CD4-positive, alpha-beta T cell (primary cell): ENCODE data around the gene PTPN3. TPM values are rescaled to one million over a fixed set of nuclear protein-coding genes. Genes with fewer than 3 reads are reported as not detected.
A peak's percentile ranks its signal among the peaks of the same experiment; 100 is the strongest.

Experiments used
- ATAC-seq: fragments of 200-7000 bp; cut with Tn5 transposase; one replicate; pipeline ENCODE4 v1.10.0; 2022; ENCODE audit warnings: mild to moderate bottlenecking; ENCODE audit not compliant: poor library complexity
- CTCF ChIA-PET: fragments of 350-600 bp; sonication (Branson Sonifier 250); formaldehyde crosslinking; loops from one replicate; lab custom pipeline; 2021; ENCODE audit warnings: antibody characterized with exemption, inconsistent platforms; lab: Charles Lee
- POLR2A ChIA-PET: fragments of 350-600 bp; sonication (Branson Sonifier 250); formaldehyde crosslinking; loops from one replicate; lab custom pipeline; 2021; ENCODE audit warnings: antibody characterized with exemption, inconsistent platforms; lab: Charles Lee
- DNase-seq, 14 experiments: peaks; one replicate each; pipeline ENCODE4 v3.0.0-alpha.2; 2013 to 2020; ENCODE audit warnings: mixed read lengths in 2 of 14
- H3K27ac ChIP-seq, 2 donors: one replicate each; pipeline versions ENCODE4 v1.5.1 to v1.7.0; 2013; ENCODE audit warnings: low read length in 2 of 2, low read depth in 1 of 2, mild to moderate bottlenecking in 1 of 2
- H3K27me3 ChIP-seq, 2 experiments: 1 replicate in 1 of 2; 2 replicates in 1 of 2; pipeline versions ENCODE4 v1.6.1 to v1.7.0; 2013; ENCODE audit warnings: low read length in 2 of 2, control low read depth in 1 of 2, mild to moderate bottlenecking in 1 of 2, moderate library complexity in 1 of 2; ENCODE audit not compliant: insufficient read depth in 2 of 2, control insufficient read depth in 1 of 2
- H3K36me3 ChIP-seq: one replicate; pipeline ENCODE4 v1.6.1; 2013; ENCODE audit warnings: low read length, control low read depth; ENCODE audit not compliant: insufficient read depth
- H3K4me1 ChIP-seq: one replicate; pipeline ENCODE4 v1.6.1; 2013; ENCODE audit warnings: low read length, control low read depth; ENCODE audit not compliant: insufficient read depth
- H3K4me3 ChIP-seq: one replicate; pipeline ENCODE4 v1.5.1; 2013; ENCODE audit warnings: mild to moderate bottlenecking, low read length, moderate library complexity
- H3K9me3 ChIP-seq, 2 experiments: 1 replicate in 1 of 2; 2 replicates in 1 of 2; pipeline versions ENCODE4 v1.6.1 to v1.7.0; 2013; ENCODE audit warnings: low read length in 2 of 2, mild to moderate bottlenecking in 2 of 2, control low read depth in 1 of 2, moderate library complexity in 1 of 2; ENCODE audit not compliant: control insufficient read depth in 1 of 2, insufficient read depth in 1 of 2
- H3K27ac Mint-ChIP-seq: one replicate; pipeline ENCODE4 v1.8.0; 2020; ENCODE audit warnings: mixed read lengths
- H3K27me3 Mint-ChIP-seq: one replicate; pipeline ENCODE4 v1.8.0; 2021; ENCODE audit warnings: mixed read lengths
- H3K36me3 Mint-ChIP-seq: one replicate; pipeline ENCODE4 v1.8.0; 2021; ENCODE audit warnings: low read depth, mixed read lengths
- H3K4me1 Mint-ChIP-seq: one replicate; pipeline ENCODE4 v1.8.0; 2021; ENCODE audit warnings: low read depth, mixed read lengths
- H3K4me3 Mint-ChIP-seq: one replicate; pipeline ENCODE4 v1.8.0; 2020; ENCODE audit warnings: mild to moderate bottlenecking, mixed read lengths
- H3K9me3 Mint-ChIP-seq: one replicate; pipeline ENCODE4 v1.8.0; 2020; ENCODE audit warnings: mixed read lengths
- CTCF ChIP-seq: fragments of 200-600 bp; IDR thresholded peaks from one replicate; pipeline ENCODE4 v1.8.0; 2022; ENCODE audit warnings: antibody characterized with exemption, mild to moderate bottlenecking
- intact Hi-C, 2 experiments: fragments of 100-400 bp; cut with DNase I in 1 of 2; cut with micrococcal nuclease in 1 of 2; formaldehyde crosslinking; loops; one replicate each; pipeline versions ENCODE4 v1.15.1 to v1.9.0; 2023 to 2025; cut with DNase I, micrococcal nuclease
- total RNA-seq, 174 experiments: library from RNA in 2 of 174; stranded (reverse) in 2 of 174; gene quantifications; one replicate each; pipeline ENCODE4 v1.2.3 and lab custom pipeline; 2021 to 2026

The PTPN3 gene
- total RNA-seq, 2 experiments from 2014 or later, result not detected

- no peak overlapping the region for H3K4me3 ChIP-seq
- H3K9me3 Mint-ChIP-seq, result no peaks in the 10 kb centered on the region
- ChIA-PET POLR2A (no interaction called here), CTCF (no interaction called here)
- H3K4me3 Mint-ChIP-seq, result no peak overlapping the region
- ATAC-seq (no peak), DNase-seq (peak in 4 of 14 experiments; percentile 5 to 25 (median 16))
- no peak overlapping the region for H3K27ac Mint-ChIP-seq
- no peaks in the 10 kb centered on the region for H3K4me1 Mint-ChIP-seq
- no peaks in the 10 kb centered on the region for H3K9me3 ChIP-seq
- H3K4me1 ChIP-seq, result no peaks in the 10 kb centered on the region
- peak; percentile 53 for TF ChIP-seq CTCF
- no peaks in the 10 kb centered on the region for H3K36me3 ChIP-seq
- intact Hi-C loops, result no loop called here
- H3K27ac ChIP-seq, result no peak overlapping the region
- H3K27me3 ChIP-seq, result peaks cover 0 to 2% of the 10 kb centered on the region in 2 experiments
- H3K27me3 Mint-ChIP-seq, result peaks cover 14% of the 10 kb centered on the region
- H3K36me3 Mint-ChIP-seq, result no peaks in the 10 kb centered on the region
Observed at GRCh38 chr9:109520475-109521132, 22.5 kb upstream of the PTPN3 start.

- no peaks in the 10 kb centered on the region for H3K9me3 ChIP-seq
- ChIA-PET POLR2A (no interaction called here), CTCF (interaction anchor here (0.7 kb wide), 1 partner anchor 31 kb away, joined by 3 read pairs; no protein-coding TSS in a partner anchor)
- peaks cover 0 to 2% of the 10 kb centered on the region in 2 experiments for H3K27me3 ChIP-seq
- H3K27ac ChIP-seq, result no peak overlapping the region
- no peaks in the 10 kb centered on the region for H3K36me3 Mint-ChIP-seq
- H3K4me1 Mint-ChIP-seq, result no peaks in the 10 kb centered on the region
- H3K9me3 Mint-ChIP-seq, result no peaks in the 10 kb centered on the region
- no peak overlapping the region for H3K4me3 Mint-ChIP-seq
- no peak for DNase-seq
- H3K36me3 ChIP-seq, result no peaks in the 10 kb centered on the region
- peaks cover 18% of the 10 kb centered on the region for H3K27me3 Mint-ChIP-seq
- no peak for TF ChIP-seq CTCF
- no peaks in the 10 kb centered on the region for H3K4me1 ChIP-seq
- H3K4me3 ChIP-seq, result no peak overlapping the region
- no peak for ATAC-seq
- no peak overlapping the region for H3K27ac Mint-ChIP-seq
- intact Hi-C loops, result no loop called here
Observed at GRCh38 chr9:109519366-109519765, 21.3 kb upstream of the PTPN3 start.

GRCh38 chr9:109518621-109519335 lies 20.7 kb upstream of the PTPN3 start:
- POLR2A ChIA-PET, result no interaction called here
- CTCF ChIA-PET, result no interaction called here

More at GRCh38 chr9:109518621-109519335, 20.7 kb upstream of the PTPN3 start:
- H3K27me3 ChIP-seq, result peaks cover 0 to 2% of the 10 kb centered on the region in 2 experiments
- H3K4me1 ChIP-seq, result no peaks in the 10 kb centered on the region
- Mint-ChIP-seq H3K36me3 (no peaks in the 10 kb centered on the region), H3K4me3 (no peak overlapping the region), H3K27ac (no peak overlapping the region), H3K9me3 (no peaks in the 10 kb centered on the region), H3K4me1 (no peaks in the 10 kb centered on the region), H3K27me3 (peaks cover 24% of the 10 kb centered on the region)
- intact Hi-C loops, result no loop called here
- H3K9me3 ChIP-seq, result no peaks in the 10 kb centered on the region
- no peak overlapping the region for H3K4me3 ChIP-seq
- H3K36me3 ChIP-seq, result no peaks in the 10 kb centered on the region
- H3K27ac ChIP-seq, result no peak overlapping the region
- no peak for TF ChIP-seq CTCF
- DNase-seq (no peak), ATAC-seq (no peak)
